Endothelial cell of umbilical vein (primary cell): Measurements from ENCODE around the gene EHD2. TPM values are rescaled to one million over a fixed set of nuclear protein-coding genes. Genes with fewer than 3 reads are reported as not detected.

Experiments used
- BruUV-seq: library from RNA; stranded (reverse); fragments of 400-500 nt; replicated peaks from 2 replicates; lab custom pipeline; 2021; lab: Mats Ljungman, UMichigan
- CTCF ChIA-PET: fragments of 300-600, 350-600 bp; sonication (Branson Sonifier 250); formaldehyde crosslinking; loops from one replicate; lab custom pipeline; 2021; ENCODE audit warnings: antibody characterized with exemption, inconsistent platforms; lab: Charles Lee
- POLR2A ChIA-PET: fragments of 300-600, 350-600 bp; sonication (Branson Sonifier 250); formaldehyde crosslinking; loops from one replicate; lab custom pipeline; 2021; ENCODE audit warnings: antibody characterized with exemption, inconsistent platforms; lab: Charles Lee
- DNase-seq: peaks from one replicate; pipeline ENCODE4 v3.0.0-alpha.2; 2011; ENCODE audit warnings: low read depth, low spot score
- FAIRE-seq: peaks from 2 replicates; lab custom pipeline; 2011; peaks lifted over from hg19 to GRCh38; lab: Jason Lieb, UNC
- H2AFZ ChIP-seq: 2 replicates; pipeline ENCODE4 v1.6.0; 2012; ENCODE audit warnings: low read depth, low read length, control low read depth, inconsistent platforms
- H3K27ac ChIP-seq: 2 replicates; pipeline ENCODE4 v1.5.1; 2011; ENCODE audit warnings: low read depth, mild to moderate bottlenecking, control low read depth, low read length, moderate library complexity; ENCODE audit not compliant: insufficient read depth
- H3K27me3 ChIP-seq, 2 experiments: 2 replicates each; pipeline versions ENCODE4 v1.6.0 to v1.6.1; 2011; ENCODE audit warnings: low read length in 2 of 2, mixed read lengths in 1 of 2; ENCODE audit not compliant: control insufficient read depth in 2 of 2, insufficient read depth in 2 of 2
- H3K36me3 ChIP-seq, 2 experiments: 2 replicates in 1 of 2; 3 replicates in 1 of 2; pipeline ENCODE4 v1.5.1; 2011; ENCODE audit warnings: low read length in 2 of 2, mild to moderate bottlenecking in 1 of 2, moderate library complexity in 1 of 2; ENCODE audit not compliant: control insufficient read depth in 2 of 2, insufficient read depth in 2 of 2; ENCODE audit errors: extremely low read depth in 1 of 2
- H3K4me1 ChIP-seq: 3 replicates; pipeline ENCODE4 v1.5.1; 2011; ENCODE audit warnings: mild to moderate bottlenecking, low read length; ENCODE audit not compliant: control insufficient read depth, insufficient read depth; ENCODE audit errors: extremely low read depth
- H3K4me2 ChIP-seq: 2 replicates; pipeline ENCODE4 v1.6.1; 2011; ENCODE audit warnings: low read length, control low read depth, mixed read lengths; ENCODE audit not compliant: insufficient read depth
- H3K4me3 ChIP-seq, 3 experiments: fragments of 200-600 bp in 1 of 3; sonication (generic), shearing (Covaris generic) in 1 of 3; replicated peaks in 1 of 3; 2 replicates each; pipeline ENCODE4 v1.5.1; 2011 to 2016; ENCODE audit warnings: control low read depth in 3 of 3, low read length in 3 of 3, mild to moderate bottlenecking in 2 of 3, inconsistent platforms in 1 of 3, low read depth in 1 of 3, moderate library complexity in 1 of 3; ENCODE audit not compliant: insufficient read depth in 1 of 3
- H3K79me2 ChIP-seq: 2 replicates; pipeline ENCODE4 v1.6.0; 2012; ENCODE audit warnings: low read length, inconsistent platforms; ENCODE audit not compliant: control insufficient read depth, insufficient read depth
- H3K9ac ChIP-seq: replicated peaks from 2 replicates; pipeline ENCODE3; 2011; ENCODE audit warnings: low read length, control low read depth; ENCODE audit not compliant: insufficient read depth; ENCODE audit errors: extremely low read depth
- H3K9me1 ChIP-seq: replicated peaks from 3 replicates; pipeline ENCODE4 v1.6.0; 2011; ENCODE audit warnings: mild to moderate bottlenecking, low read length; ENCODE audit not compliant: control insufficient read depth, insufficient read depth; ENCODE audit errors: extremely low read depth
- H3K9me3 ChIP-seq: replicated peaks from 2 replicates; pipeline ENCODE4 v1.5.1; 2012; ENCODE audit warnings: low read length, inconsistent platforms; ENCODE audit not compliant: control insufficient read depth, insufficient read depth
- H4K20me1 ChIP-seq: replicated peaks from 2 replicates; pipeline ENCODE3; 2011; ENCODE audit warnings: mild to moderate bottlenecking, low read length; ENCODE audit not compliant: control insufficient read depth, insufficient read depth; ENCODE audit errors: extremely low read depth
- CTCF ChIP-seq, 2 donors: IDR thresholded peaks; 1 replicate in 1 of 2; 2 replicates in 1 of 2; pipeline ENCODE4 v1.5.1; 2011; ENCODE audit warnings: low read length in 2 of 2, mild to moderate bottlenecking in 2 of 2, moderate library complexity in 2 of 2, control low read depth in 1 of 2, inconsistent platforms in 1 of 2, low read depth in 1 of 2; ENCODE audit not compliant: insufficient read depth in 1 of 2; ENCODE audit errors: extremely low read depth in 1 of 2
- EZH2 ChIP-seq: IDR thresholded peaks from 2 replicates; pipeline ENCODE4 v1.6.1; 2012; ENCODE audit warnings: borderline replicate concordance, low read depth, mild to moderate bottlenecking, moderate library complexity, low read length, inconsistent platforms; ENCODE audit not compliant: severe bottlenecking
- dilution Hi-C: fragments of 300-500 bp; cut with MboI; formaldehyde crosslinking; loops from one replicate; pipeline ENCODE4 v1.15.0; 2019; ENCODE audit warnings: low sequenced_read_pairs; ENCODE audit not compliant: extremely low pct_ligation_motif_present
- intact Hi-C: fragments of 100-400 bp; cut with micrococcal nuclease; formaldehyde crosslinking; loops from one replicate; pipeline ENCODE4 v1.10.0; 2022
- polyA plus RNA-seq, 4 experiments: library from polyadenylated mRNA; depleted of rRNA in 3 of 4; stranded (reverse) in 3 of 4; unstranded in 1 of 4; fragments of >200 nt; gene quantifications; 2 replicates each; pipeline versions ENCODE4 v1.2.1 to v1.2.3, GENCODE V29; 2011 to 2012; ENCODE audit warnings: missing spikeins in 1 of 4
- total RNA-seq: library from RNA; stranded (reverse); gene quantifications from 2 replicates; pipeline ENCODE4 v1.2.3, GENCODE V29; 2021

EHD2 gene
- total and polyA plus RNA-seq, 2 donors (not counting 3 experiments of a cell fraction or from before 2014, with no cell fraction given) = 110 to 220 TPM

- no TSS peak for BruUV-seq
- no peaks in the 10 kb centered on the region for H4K20me1 ChIP-seq
- intact Hi-C loops = loop anchor here (1.0 kb wide), 4 partner anchors 90 to 262 kb away; partner anchors contain the start of gene NAPA
- no peak overlapping the region for H3K4me3 ChIP-seq
- ChIA-PET POLR2A (no interaction called here), CTCF (interaction anchor here (0.7 to 5.5 kb wide), 17 partner anchors 9 to 270 kb away, joined by 3 to 122 read pairs (median 4); partner anchors contain the start of genes EHD2 and KPTN)
- H3K27ac ChIP-seq = no peak overlapping the region
- no peak for TF ChIP-seq EZH2
- peak; percentile 97 to 99 for TF ChIP-seq CTCF (IDR thresholded peaks at IDR 0.05; ENCODE audit: extremely low read depth in 1 of 2, insufficient read depth in 1 of 2, low read depth in 1 of 2, low read length in 2 of 2)
- no peaks in the 10 kb centered on the region for H3K27me3 ChIP-seq
- FAIRE-seq (peak; percentile 96), DNase-seq (peak; percentile 79)
- dilution Hi-C loops = no loop called here
- no peaks in the 10 kb centered on the region for H3K4me1 ChIP-seq
- H3K36me3 ChIP-seq = peaks cover 6 to 31% of the 10 kb centered on the region in 2 experiments
- H3K79me2 ChIP-seq = no peaks in the 10 kb centered on the region
- H3K9me1 ChIP-seq = no peaks in the 10 kb centered on the region
- no peaks in the 10 kb centered on the region for H3K9me3 ChIP-seq
- H3K4me2 ChIP-seq = no peak overlapping the region
- H2AFZ ChIP-seq = no peak overlapping the region
- no peak overlapping the region for H3K9ac ChIP-seq
These were observed 15.2 kb upstream of the EHD2 start for GRCh38 chr19:47697863-47698609.
